ENCODE results near the gene HHATL. TPM values are rescaled to one million over a fixed set of nuclear protein-coding genes. Genes with fewer than 3 reads are reported as not detected.

The HHATL gene
- total RNA-seq, 1 experiment from 2014 or later: not detected

GRCh38 chr3:42696356-42697288 lies 6.0 kb downstream of the HHATL start:
- no peak for TF ChIP-seq POLR2AphosphoS5 (IDR thresholded peaks at IDR 0.05; ENCODE audit: low read depth, low read length)
- TF ChIP-seq, protein P1, sequence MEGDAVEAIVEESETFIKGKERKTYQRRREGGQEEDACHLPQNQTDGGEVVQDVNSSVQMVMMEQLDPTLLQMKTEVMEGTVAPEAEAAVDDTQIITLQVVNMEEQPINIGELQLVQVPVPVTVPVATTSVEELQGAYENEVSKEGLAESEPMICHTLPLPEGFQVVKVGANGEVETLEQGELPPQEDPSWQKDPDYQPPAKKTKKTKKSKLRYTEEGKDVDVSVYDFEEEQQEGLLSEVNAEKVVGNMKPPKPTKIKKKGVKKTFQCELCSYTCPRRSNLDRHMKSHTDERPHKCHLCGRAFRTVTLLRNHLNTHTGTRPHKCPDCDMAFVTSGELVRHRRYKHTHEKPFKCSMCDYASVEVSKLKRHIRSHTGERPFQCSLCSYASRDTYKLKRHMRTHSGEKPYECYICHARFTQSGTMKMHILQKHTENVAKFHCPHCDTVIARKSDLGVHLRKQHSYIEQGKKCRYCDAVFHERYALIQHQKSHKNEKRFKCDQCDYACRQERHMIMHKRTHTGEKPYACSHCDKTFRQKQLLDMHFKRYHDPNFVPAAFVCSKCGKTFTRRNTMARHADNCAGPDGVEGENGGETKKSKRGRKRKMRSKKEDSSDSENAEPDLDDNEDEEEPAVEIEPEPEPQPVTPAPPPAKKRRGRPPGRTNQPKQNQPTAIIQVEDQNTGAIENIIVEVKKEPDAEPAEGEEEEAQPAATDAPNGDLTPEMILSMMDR (IDR thresholded peaks at IDR 0.05): no peak
- no peak for TF ChIP-seq SIN3A (IDR thresholded peaks at IDR 0.05; ENCODE audit: borderline replicate concordance, insufficient read depth, low read depth, low read length)
- TF ChIP-seq TCF7L2 (IDR thresholded peaks at IDR 0.05; ENCODE audit: low read depth, low read length): no peak
- TF ChIP-seq, protein P2, sequence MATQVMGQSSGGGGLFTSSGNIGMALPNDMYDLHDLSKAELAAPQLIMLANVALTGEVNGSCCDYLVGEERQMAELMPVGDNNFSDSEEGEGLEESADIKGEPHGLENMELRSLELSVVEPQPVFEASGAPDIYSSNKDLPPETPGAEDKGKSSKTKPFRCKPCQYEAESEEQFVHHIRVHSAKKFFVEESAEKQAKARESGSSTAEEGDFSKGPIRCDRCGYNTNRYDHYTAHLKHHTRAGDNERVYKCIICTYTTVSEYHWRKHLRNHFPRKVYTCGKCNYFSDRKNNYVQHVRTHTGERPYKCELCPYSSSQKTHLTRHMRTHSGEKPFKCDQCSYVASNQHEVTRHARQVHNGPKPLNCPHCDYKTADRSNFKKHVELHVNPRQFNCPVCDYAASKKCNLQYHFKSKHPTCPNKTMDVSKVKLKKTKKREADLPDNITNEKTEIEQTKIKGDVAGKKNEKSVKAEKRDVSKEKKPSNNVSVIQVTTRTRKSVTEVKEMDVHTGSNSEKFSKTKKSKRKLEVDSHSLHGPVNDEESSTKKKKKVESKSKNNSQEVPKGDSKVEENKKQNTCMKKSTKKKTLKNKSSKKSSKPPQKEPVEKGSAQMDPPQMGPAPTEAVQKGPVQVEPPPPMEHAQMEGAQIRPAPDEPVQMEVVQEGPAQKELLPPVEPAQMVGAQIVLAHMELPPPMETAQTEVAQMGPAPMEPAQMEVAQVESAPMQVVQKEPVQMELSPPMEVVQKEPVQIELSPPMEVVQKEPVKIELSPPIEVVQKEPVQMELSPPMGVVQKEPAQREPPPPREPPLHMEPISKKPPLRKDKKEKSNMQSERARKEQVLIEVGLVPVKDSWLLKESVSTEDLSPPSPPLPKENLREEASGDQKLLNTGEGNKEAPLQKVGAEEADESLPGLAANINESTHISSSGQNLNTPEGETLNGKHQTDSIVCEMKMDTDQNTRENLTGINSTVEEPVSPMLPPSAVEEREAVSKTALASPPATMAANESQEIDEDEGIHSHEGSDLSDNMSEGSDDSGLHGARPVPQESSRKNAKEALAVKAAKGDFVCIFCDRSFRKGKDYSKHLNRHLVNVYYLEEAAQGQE (IDR thresholded peaks at IDR 0.05; ENCODE audit: insufficient read depth in 1 of 2, low read depth in 2 of 2, low read length in 1 of 2): no peak
- CTCF ChIA-PET: no interaction called here
- Histone ChIP-seq H3K36me3 (ENCODE audit: control insufficient read depth, insufficient read depth, low read length) (no peaks in the 10 kb centered on the region), H3K9me3 (ENCODE audit: control insufficient read depth, insufficient read depth, low read depth, low read length) (no peaks in the 10 kb centered on the region), H3K27ac (ENCODE audit: low read length) (no peak overlapping the region), H3K4me3 (ENCODE audit: low read depth in 2 of 2, low read length in 2 of 2) (no peak overlapping the region), H3K4me1 (ENCODE audit: control insufficient read depth, insufficient read depth, low read length) (no peaks in the 10 kb centered on the region), H3K27me3 (ENCODE audit: control insufficient read depth, insufficient read depth, low read length) (no peaks in the 10 kb centered on the region)
- ATAC-seq (no peak), DNase-seq (ENCODE audit: low read depth, low spot score) (no peak)
- POLR2A ChIA-PET: no interaction called here
- in situ Hi-C loops (cut with HindIII; ENCODE audit: low pct_unique_long_range_greater_than_20kb, low sequenced_read_pairs) (no loop called here), intact Hi-C loops (cut with micrococcal nuclease; ENCODE audit: unreplicated experiment) (no loop called here)
- BruUV-seq (replicated peaks): no TSS peak

- TF ChIP-seq, protein P1 (IDR thresholded peaks at IDR 0.05): no peak
- no peak for TF ChIP-seq TCF7L2 (IDR thresholded peaks at IDR 0.05; ENCODE audit: low read depth, low read length)
- no peak for TF ChIP-seq SIN3A (IDR thresholded peaks at IDR 0.05; ENCODE audit: borderline replicate concordance, insufficient read depth, low read depth, low read length)
- TF ChIP-seq, protein P2 (IDR thresholded peaks at IDR 0.05; ENCODE audit: insufficient read depth in 1 of 2, low read depth in 2 of 2, low read length in 1 of 2): no peak
- TF ChIP-seq POLR2AphosphoS5 (IDR thresholded peaks at IDR 0.05; ENCODE audit: low read depth, low read length): no peak
- Histone ChIP-seq H3K4me3 (ENCODE audit: low read depth in 2 of 2, low read length in 2 of 2) (no peak overlapping the region), H3K27me3 (ENCODE audit: control insufficient read depth, insufficient read depth, low read length) (no peaks in the 10 kb centered on the region), H3K9me3 (ENCODE audit: control insufficient read depth, insufficient read depth, low read depth, low read length) (no peaks in the 10 kb centered on the region), H3K36me3 (ENCODE audit: control insufficient read depth, insufficient read depth, low read length) (no peaks in the 10 kb centered on the region), H3K27ac (ENCODE audit: low read length) (no peak overlapping the region), H3K4me1 (ENCODE audit: control insufficient read depth, insufficient read depth, low read length) (no peaks in the 10 kb centered on the region)
- DNase-seq (ENCODE audit: low read depth, low spot score) (no peak), ATAC-seq (no peak)
- in situ Hi-C loops (cut with HindIII; ENCODE audit: low pct_unique_long_range_greater_than_20kb, low sequenced_read_pairs): no loop called here
- ChIA-PET CTCF (no interaction called here), POLR2A (no interaction called here)
- no TSS peak for BruUV-seq (replicated peaks)
- intact Hi-C loops (cut with micrococcal nuclease; ENCODE audit: unreplicated experiment): no loop called here
Measured at GRCh38 chr3:42694366-42694765, 8.2 kb downstream of the HHATL start.

Data from Panc1 (cell line).